HCT116 (cell line): Measurements from ENCODE around the gene PCDHGB3. TPM values are rescaled to one million over a fixed set of nuclear protein-coding genes. Genes with fewer than 3 reads are reported as not detected.
A peak's percentile ranks its signal among the peaks of the same experiment; 100 is the strongest.

Experiments
- ATAC-seq: fragments of 200-7000 bp; cut with Tn5 transposase; 2 replicates; pipeline ENCODE4 v1.9.1; 2020; ENCODE audit warnings: mild to moderate bottlenecking, moderate library complexity
- BruUV-seq: library from RNA; stranded (reverse); fragments of 400-500 nt; replicated peaks from 2 replicates; lab custom pipeline; 2021; lab: Mats Ljungman, UMichigan
- CTCF ChIA-PET: fragments of 300-600 bp; sonication (Branson Sonifier 250); formaldehyde crosslinking; loops from one replicate; lab custom pipeline; 2021; ENCODE audit warnings: antibody characterized with exemption; lab: Charles Lee
- POLR2A ChIA-PET: fragments of 300-600, 350-600 bp; sonication (Branson Sonifier 250); formaldehyde crosslinking; loops from one replicate; lab custom pipeline; 2021; ENCODE audit warnings: antibody characterized with exemption; lab: Charles Lee
- RAD21 ChIA-PET, 2 experiments: fragments of 300-600 bp; sonication (Branson Sonifier 250); formaldehyde crosslinking; loops; one replicate each; lab custom pipeline; 2023; ENCODE audit warnings: low total read pairs in 2 of 2; ENCODE audit not compliant: uncharacterized antibody in 2 of 2, unreplicated experiment in 2 of 2, low non-redundant PET in 1 of 2; lab: Charles Lee
- DNase-seq: peaks from one replicate; pipeline ENCODE4 v3.0.0-alpha.2; 2010; ENCODE audit warnings: low read depth, low spot score
- H2AFZ ChIP-seq: fragments of 200-600 bp; shearing (Covaris generic), sonication (generic); 2 replicates; pipeline ENCODE4 v1.6.1; 2017; ENCODE audit warnings: low read depth, mixed run types, mixed read lengths, antibody characterized with exemption, low read length; ENCODE audit not compliant: poor library complexity, severe bottlenecking
- H3K27ac ChIP-seq: 2 replicates; pipeline ENCODE4 v1.5.1; 2012; ENCODE audit warnings: low read depth, low read length
- H3K27me3 ChIP-seq: fragments of 200-600 bp; sonication (generic); 2 replicates; pipeline ENCODE4 v1.6.1; 2016; ENCODE audit warnings: mixed run types, low read length, mixed read lengths; ENCODE audit not compliant: insufficient read depth
- H3K36me3 ChIP-seq, 2 experiments: fragments of 200-500 bp in 1 of 2; fragments of 200-600 bp in 1 of 2; sonication (Bioruptor generic) in 1 of 2; sonication (generic) in 1 of 2; 2 replicates each; pipeline versions ENCODE4 v1.5.1 to v1.6.1; 2014 to 2016; ENCODE audit warnings: low read length in 2 of 2, inconsistent platforms in 1 of 2, mixed read lengths in 1 of 2, mixed run types in 1 of 2; ENCODE audit not compliant: insufficient read depth in 2 of 2, control insufficient read depth in 1 of 2
- H3K4me1 ChIP-seq, 2 experiments: fragments of 200-600 bp in 1 of 2; sonication (generic) in 1 of 2; 2 replicates each; pipeline versions ENCODE4 v1.5.1 to v1.6.1; 2012 to 2017; ENCODE audit warnings: low read length in 2 of 2, inconsistent platforms in 1 of 2, mild to moderate bottlenecking in 1 of 2, mixed read lengths in 1 of 2, mixed run types in 1 of 2, moderate library complexity in 1 of 2; ENCODE audit not compliant: insufficient read depth in 2 of 2, control insufficient read depth in 1 of 2
- H3K4me2 ChIP-seq: fragments of 200-600 bp; sonication (generic); 2 replicates; pipeline ENCODE4 v1.6.1; 2017; ENCODE audit warnings: mixed run types, low read length, mixed read lengths
- H3K4me3 ChIP-seq, 2 experiments: fragments of 200-600 bp in 1 of 2; sonication (generic) in 1 of 2; replicated peaks in 1 of 2; 2 replicates each; pipeline ENCODE4 v1.5.1; 2011 to 2016; ENCODE audit warnings: low read length in 2 of 2, control low read depth in 1 of 2, low read depth in 1 of 2, mild to moderate bottlenecking in 1 of 2, mixed read lengths in 1 of 2, mixed run types in 1 of 2
- H3K79me2 ChIP-seq: fragments of 200-600 bp; sonication (generic); 2 replicates; pipeline ENCODE4 v1.6.1; 2017; ENCODE audit warnings: mild to moderate bottlenecking, mixed run types, low read length, moderate library complexity, mixed read lengths; ENCODE audit not compliant: insufficient read depth
- H3K9ac ChIP-seq: fragments of 200-600 bp; sonication (generic); 2 replicates; pipeline ENCODE4 v1.6.1; 2016; ENCODE audit warnings: low read length, mixed read lengths
- H3K9me2 ChIP-seq: fragments of 200-600 bp; sonication (generic), shearing (Covaris generic); 2 replicates; pipeline ENCODE4 v1.6.1; 2017; ENCODE audit warnings: mixed run types, mild to moderate bottlenecking, moderate library complexity; ENCODE audit not compliant: insufficient read depth
- H3K9me3 ChIP-seq, 2 experiments: fragments of 200-500 bp in 1 of 2; fragments of 200-600 bp in 1 of 2; sonication (Bioruptor generic) in 1 of 2; sonication (generic) in 1 of 2; 2 replicates each; pipeline ENCODE4 v1.6.1; 2014 to 2017; ENCODE audit warnings: low read length in 2 of 2, mixed read lengths in 2 of 2, inconsistent platforms in 1 of 2, low read depth in 1 of 2, mild to moderate bottlenecking in 1 of 2, mixed run types in 1 of 2, moderate library complexity in 1 of 2; ENCODE audit not compliant: control insufficient read depth in 1 of 2, insufficient read depth in 1 of 2
- H4K20me1 ChIP-seq: fragments of 200-600 bp; sonication (generic), shearing (Covaris generic); 2 replicates; pipeline ENCODE4 v1.6.1; 2017; ENCODE audit warnings: mixed run types, mild to moderate bottlenecking, moderate library complexity; ENCODE audit not compliant: insufficient read depth
- CEBPB ChIP-seq: IDR thresholded peaks from 2 replicates; pipeline ENCODE4 v1.6.1; 2012; ENCODE audit warnings: low read depth
- EZH2 ChIP-seq: fragments of 200-600 bp; sonication (generic); IDR thresholded peaks from 2 replicates; pipeline ENCODE4 v1.6.1; 2017; ENCODE audit warnings: antibody characterized with exemption, mixed run types
- EZH2phosphoT487 ChIP-seq: fragments of 200-600 bp; IDR thresholded peaks from 2 replicates; pipeline ENCODE4 v1.6.1; 2018; ENCODE audit warnings: antibody characterized with exemption, borderline replicate concordance
- FOSL1 ChIP-seq: IDR thresholded peaks from 2 replicates; pipeline ENCODE4 v1.6.1; 2012; ENCODE audit warnings: low read depth
- JUND ChIP-seq: IDR thresholded peaks from 2 replicates; pipeline ENCODE4 v1.6.1; 2012
- POLR2AphosphoS5 ChIP-seq: IDR thresholded peaks from 2 replicates; pipeline ENCODE4 v1.6.1; 2011; ENCODE audit warnings: mild to moderate bottlenecking, low read depth, low read length, moderate library complexity
- RAD21 ChIP-seq: IDR thresholded peaks from 2 replicates; pipeline ENCODE4 v1.6.1; 2012; ENCODE audit warnings: low read depth, mild to moderate bottlenecking
- SIN3A ChIP-seq: IDR thresholded peaks from 2 replicates; pipeline ENCODE4 v1.6.1; 2012; ENCODE audit warnings: low read depth
- SP1 ChIP-seq: IDR thresholded peaks from 2 replicates; pipeline ENCODE4 v1.6.1; 2012; ENCODE audit warnings: low read depth
- YY1 ChIP-seq: IDR thresholded peaks from 2 replicates; pipeline ENCODE4 v1.6.1; 2011; ENCODE audit warnings: low read length, low read depth, moderate library complexity, mild to moderate bottlenecking; ENCODE audit not compliant: insufficient replicate concordance; ENCODE audit errors: extremely low read depth
- ZFX ChIP-seq: fragments of 450-650 bp; IDR thresholded peaks from 2 replicates; pipeline ENCODE4 v1.6.1; 2017
- ZNF274 ChIP-seq: fragments of 200-500 bp; sonication (Bioruptor generic); IDR thresholded peaks from 2 replicates; pipeline ENCODE4 v1.6.1; 2014; ENCODE audit warnings: mild to moderate bottlenecking, low read depth, low read length, inconsistent platforms
- intact Hi-C: fragments of 100-400 bp; cut with micrococcal nuclease; formaldehyde crosslinking; loops from 2 replicates; pipeline ENCODE4 v1.10.0; 2022
- total RNA-seq: library from RNA; stranded (reverse); gene quantifications from one replicate; pipeline ENCODE4 v1.2.1, GENCODE V29; 2021; ENCODE audit not compliant: unreplicated experiment
- TF ChIP-seq, protein P1 (sequence below): IDR thresholded peaks from 2 replicates; pipeline ENCODE4 v1.6.1; 2012
- TF ChIP-seq, protein P2 (sequence below): IDR thresholded peaks from 2 replicates; pipeline ENCODE4 v1.6.1; 2012
- TF ChIP-seq, protein P3 (sequence below), 3 experiments: fragments of 200-600 bp in 1 of 3; sonication (generic) in 1 of 3; IDR thresholded peaks in 2 of 3; conservative IDR thresholded peaks in 1 of 3; 2 replicates each; pipeline ENCODE4 v1.5.1; 2012 to 2017; ENCODE audit warnings: low read depth in 2 of 3, low read length in 2 of 3, antibody characterized with exemption in 1 of 3, borderline replicate concordance in 1 of 3, control low read depth in 1 of 3, mild to moderate bottlenecking in 1 of 3, mixed read lengths in 1 of 3, mixed run types in 1 of 3, moderate library complexity in 1 of 3; ENCODE audit not compliant: insufficient read depth in 1 of 3

Gene PCDHGB3
- total RNA-seq, 1 experiment from 2014 or later: 0.10 TPM

DNA sequence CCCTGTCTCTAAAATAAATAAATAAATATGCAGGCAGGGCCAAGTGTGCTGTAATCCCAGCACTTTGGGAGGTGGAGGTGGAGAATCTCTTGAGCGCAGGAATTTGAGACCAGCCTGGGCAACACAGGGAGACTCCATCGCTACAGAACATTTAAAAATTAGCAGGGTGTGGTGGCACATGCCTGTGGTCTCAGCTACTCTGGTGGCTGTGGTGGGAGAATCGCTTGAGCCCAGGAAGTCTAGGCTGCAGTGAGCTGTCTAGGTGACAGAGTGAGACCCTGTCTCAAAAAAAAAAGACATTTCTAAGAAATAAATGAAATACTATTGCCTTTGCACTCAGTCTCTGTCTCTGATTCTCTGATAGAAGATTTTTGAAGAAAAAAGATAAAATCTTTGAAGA is 41.5 kb downstream of the PCDHGB3 start:
- BruUV-seq: no TSS peak
- DNase-seq: no peak
- CTCF ChIA-PET: interaction anchor here (3.4 kb wide), 1 partner anchor 152 kb away, joined by 73 read pairs; no protein-coding TSS in a partner anchor
- RAD21 ChIA-PET: no interaction called here
- Histone ChIP-seq H3K9ac (no peak overlapping the region), H3K9me2 (no peaks in the 10 kb centered on the region), H3K27me3 (no peaks in the 10 kb centered on the region), H3K4me1 (peaks cover 2 to 5% of the 10 kb centered on the region in 2 experiments; a peak in 1 of 4 replicates), H3K4me2 (no peak overlapping the region), H2AFZ (no peak overlapping the region), H3K27ac (no peak overlapping the region), H3K36me3 (no peaks in the 10 kb centered on the region), H4K20me1 (no peaks in the 10 kb centered on the region), H3K79me2 (no peaks in the 10 kb centered on the region), H3K9me3 (no peaks in the 10 kb centered on the region; a peak in 1 of 4 replicates), H3K4me3 (no peak overlapping the region)
- ATAC-seq: no peak
- POLR2A ChIA-PET: no interaction called here
- intact Hi-C loops: no loop called here
- no peak for TF ChIP-seq SP1
- TF ChIP-seq SIN3A: no peak
- no peak for TF ChIP-seq JUND

DNA sequence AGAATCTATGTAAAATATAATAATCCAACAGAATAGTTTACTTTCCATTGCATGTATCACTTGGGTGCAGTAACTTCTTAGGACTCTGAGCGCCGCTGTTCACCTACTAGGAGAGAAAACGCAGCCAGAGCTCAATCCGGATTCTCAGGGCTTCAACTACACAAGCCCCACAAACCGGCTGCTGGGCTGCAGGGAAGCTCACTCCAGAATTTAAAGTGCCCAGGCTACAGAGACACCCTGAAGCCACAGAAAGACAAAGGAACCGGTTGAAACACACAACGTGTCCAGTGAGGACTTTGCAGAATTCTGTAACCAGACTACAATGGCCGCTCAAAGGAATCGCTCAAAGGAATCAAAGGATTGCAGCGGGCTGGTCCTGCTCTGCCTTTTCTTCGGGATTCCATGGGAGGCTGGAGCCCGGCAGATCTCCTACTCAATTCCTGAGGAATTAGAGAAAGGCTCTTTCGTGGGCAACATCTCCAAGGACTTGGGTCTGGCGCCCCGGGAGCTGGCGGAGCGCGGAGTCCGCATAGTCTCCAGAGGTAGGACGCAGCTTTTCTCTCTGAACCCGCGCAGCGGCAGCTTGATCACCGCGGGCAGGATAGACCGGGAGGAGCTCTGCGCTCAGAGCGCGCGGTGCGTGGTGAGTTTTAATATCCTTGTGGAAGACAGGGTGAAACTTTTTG is 43.0 kb downstream of the PCDHGB3 start, which contains the start of gene PCDHGA10:
Gene PCDHGA10 (plus strand): TSS at position 134 of the 686 bp plus-strand sequence. CDS start 189 bp downstream, at position 323.
- H2AFZ ChIP-seq: peak within 1 kb of the TSS; percentile 76
- H3K27ac ChIP-seq: peak within 1 kb of the TSS; percentile 44
- POLR2A ChIA-PET: interaction anchor here (1.0 to 2.0 kb wide), 5 partner anchors 93 to 151 kb away, joined by 3 to 9 read pairs (median 4); partner anchors contain the start of gene TAF7
- no peaks in the 10 kb centered on the region; a peak in 1 of 4 replicates for H3K9me3 ChIP-seq
- ATAC-seq: peak; percentile 89
- no peaks in the 10 kb centered on the region for H3K79me2 ChIP-seq
- intact Hi-C loops: loop anchor here (1.0 to 2.0 kb wide), 3 partner anchors 100 to 151 kb away; no protein-coding TSS in a partner anchor
- CTCF ChIA-PET: interaction anchor here (0.7 to 3.4 kb wide), 25 partner anchors 8 to 224 kb away, joined by 3 to 73 read pairs (median 5); partner anchors contain the start of genes PCDHB14, PCDHGA11, PCDHGA12 and PCDHGB2
- TSS peak; percentile 95 for BruUV-seq
- peaks cover 2 to 5% of the 10 kb centered on the region in 2 experiments; a peak in 1 of 4 replicates for H3K4me1 ChIP-seq
- peak; percentile 71 for DNase-seq
- H3K36me3 ChIP-seq: no peaks in the 10 kb centered on the region
- H3K4me2 ChIP-seq: peak within 1 kb of the TSS; percentile 74
- TF ChIP-seq SIN3A (no peak), RAD21 (peak; percentile 94), EZH2phosphoT487 (no peak), ZFX (no peak), JUND (no peak), EZH2 (no peak), POLR2AphosphoS5 (peak; percentile 24; the same call in 1 of the 2 replicates), ZNF274 (no peak), YY1 (peak; percentile 69), CEBPB (no peak), SP1 (no peak), FOSL1 (no peak)
- TF ChIP-seq, protein P1, sequence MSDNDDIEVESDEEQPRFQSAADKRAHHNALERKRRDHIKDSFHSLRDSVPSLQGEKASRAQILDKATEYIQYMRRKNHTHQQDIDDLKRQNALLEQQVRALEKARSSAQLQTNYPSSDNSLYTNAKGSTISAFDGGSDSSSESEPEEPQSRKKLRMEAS: peak; percentile 10; the same call in 1 of the 2 replicates
- TF ChIP-seq, protein P2, sequence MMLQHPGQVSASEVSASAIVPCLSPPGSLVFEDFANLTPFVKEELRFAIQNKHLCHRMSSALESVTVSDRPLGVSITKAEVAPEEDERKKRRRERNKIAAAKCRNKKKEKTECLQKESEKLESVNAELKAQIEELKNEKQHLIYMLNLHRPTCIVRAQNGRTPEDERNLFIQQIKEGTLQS: no peak
- TF ChIP-seq, protein P3, sequence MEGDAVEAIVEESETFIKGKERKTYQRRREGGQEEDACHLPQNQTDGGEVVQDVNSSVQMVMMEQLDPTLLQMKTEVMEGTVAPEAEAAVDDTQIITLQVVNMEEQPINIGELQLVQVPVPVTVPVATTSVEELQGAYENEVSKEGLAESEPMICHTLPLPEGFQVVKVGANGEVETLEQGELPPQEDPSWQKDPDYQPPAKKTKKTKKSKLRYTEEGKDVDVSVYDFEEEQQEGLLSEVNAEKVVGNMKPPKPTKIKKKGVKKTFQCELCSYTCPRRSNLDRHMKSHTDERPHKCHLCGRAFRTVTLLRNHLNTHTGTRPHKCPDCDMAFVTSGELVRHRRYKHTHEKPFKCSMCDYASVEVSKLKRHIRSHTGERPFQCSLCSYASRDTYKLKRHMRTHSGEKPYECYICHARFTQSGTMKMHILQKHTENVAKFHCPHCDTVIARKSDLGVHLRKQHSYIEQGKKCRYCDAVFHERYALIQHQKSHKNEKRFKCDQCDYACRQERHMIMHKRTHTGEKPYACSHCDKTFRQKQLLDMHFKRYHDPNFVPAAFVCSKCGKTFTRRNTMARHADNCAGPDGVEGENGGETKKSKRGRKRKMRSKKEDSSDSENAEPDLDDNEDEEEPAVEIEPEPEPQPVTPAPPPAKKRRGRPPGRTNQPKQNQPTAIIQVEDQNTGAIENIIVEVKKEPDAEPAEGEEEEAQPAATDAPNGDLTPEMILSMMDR (IDR thresholded peaks at IDR 0.05 in 2 of 3, conservative IDR thresholded peaks at IDR 0.05 in 1 of 3; ENCODE audit: borderline replicate concordance in 1 of 3, insufficient read depth in 1 of 3, low read depth in 2 of 3, low read length in 2 of 3): peak; percentile 84 to 96 (median 86)
- TF ChIP-seq, all 23 proteins: peak for 5
- RAD21 ChIA-PET: interaction anchor here (1.1 to 2.1 kb wide), 6 partner anchors 108 to 151 kb away, joined by 5 to 17 read pairs (median 7); no protein-coding TSS in a partner anchor
- peak within 1 kb of the TSS; percentile 60 for H3K9ac ChIP-seq
- no peaks in the 10 kb centered on the region for H4K20me1 ChIP-seq
- no peaks in the 10 kb centered on the region for H3K9me2 ChIP-seq
- H3K27me3 ChIP-seq: no peaks in the 10 kb centered on the region
- peak within 1 kb of the TSS; percentile 46 to 61 for H3K4me3 ChIP-seq
